ENCODE data around the gene MCM9. TPM values are rescaled to one million over a fixed set of nuclear protein-coding genes. Genes with fewer than 3 reads are reported as not detected.

Gene MCM9
- total and polyA plus RNA-seq, 2 donors (not counting 1 experiment from before 2014, with no cell fraction given), result 1.2 to 9.6 TPM

GRCh38 chr6:118859517-118860064, 75.4 kb downstream of the MCM9 start:
- Histone ChIP-seq H3K36me3 (ENCODE audit: control insufficient read depth, insufficient read depth, low read length) (no peaks in the 10 kb centered on the region), H4K20me1 (ENCODE audit: control insufficient read depth, extremely low read depth, insufficient read depth, low read length) (no peaks in the 10 kb centered on the region), H2AFZ (ENCODE audit: low read length) (no peak overlapping the region), H3K4me1 (ENCODE audit: control insufficient read depth, extremely low read depth, insufficient read depth, low read length) (no peaks in the 10 kb centered on the region), H3K9me3 (ENCODE audit: control insufficient read depth, insufficient read depth, low read depth, low read length) (no peaks in the 10 kb centered on the region), H3K4me3 (replicated peaks in 1 of 4; ENCODE audit: control extremely low read depth in 1 of 4, insufficient read depth in 1 of 4, low read depth in 3 of 4, low read length in 4 of 4) (no peak overlapping the region), H3K27me3 (ENCODE audit: control insufficient read depth, insufficient read depth, low read length) (no peaks in the 10 kb centered on the region), H3K79me2 (ENCODE audit: control insufficient read depth, insufficient read depth, low read length) (no peaks in the 10 kb centered on the region), H3K4me2 (ENCODE audit: extremely low read depth, insufficient read depth, low read length) (no peak overlapping the region), H3K9ac (ENCODE audit: insufficient read depth, low read length) (no peak overlapping the region), H3K27ac (ENCODE audit: insufficient read depth, low read length) (no peak overlapping the region)
- no peak for TF ChIP-seq EZH2 (IDR thresholded peaks at IDR 0.05; ENCODE audit: low read length, missing control alignments)
- TF ChIP-seq CTCF (conservative IDR thresholded peaks at IDR 0.05 in 1 of 2, IDR thresholded peaks at IDR 0.05 in 1 of 2; ENCODE audit: low read depth in 1 of 2, low read length in 2 of 2), result no peak
- no peak for DNase-seq (ENCODE audit: low read depth in 2 of 2)

- peak in 1 of 2 donors; percentile 18 for DNase-seq (ENCODE audit: low read depth in 2 of 2)
These were observed 78.7 kb downstream of the MCM9 start for GRCh38 chr6:118856301-118856700.

GRCh38 chr6:118853408-118853807, 81.6 kb downstream of the MCM9 start:
- Histone ChIP-seq H2AFZ (ENCODE audit: low read length) (no peak overlapping the region), H4K20me1 (ENCODE audit: control insufficient read depth, extremely low read depth, insufficient read depth, low read length) (no peaks in the 10 kb centered on the region), H3K27ac (ENCODE audit: insufficient read depth, low read length) (no peak overlapping the region), H3K27me3 (ENCODE audit: control insufficient read depth, insufficient read depth, low read length) (no peaks in the 10 kb centered on the region), H3K9me3 (ENCODE audit: control insufficient read depth, insufficient read depth, low read depth, low read length) (no peaks in the 10 kb centered on the region), H3K9ac (ENCODE audit: insufficient read depth, low read length) (no peak overlapping the region), H3K4me3 (replicated peaks in 1 of 4; ENCODE audit: control extremely low read depth in 1 of 4, insufficient read depth in 1 of 4, low read depth in 3 of 4, low read length in 4 of 4) (no peak overlapping the region), H3K79me2 (ENCODE audit: control insufficient read depth, insufficient read depth, low read length) (no peaks in the 10 kb centered on the region), H3K4me1 (ENCODE audit: control insufficient read depth, extremely low read depth, insufficient read depth, low read length) (no peaks in the 10 kb centered on the region), H3K4me2 (ENCODE audit: extremely low read depth, insufficient read depth, low read length) (no peak overlapping the region), H3K36me3 (ENCODE audit: control insufficient read depth, insufficient read depth, low read length) (no peaks in the 10 kb centered on the region)
- no peak for TF ChIP-seq CTCF (conservative IDR thresholded peaks at IDR 0.05 in 1 of 2, IDR thresholded peaks at IDR 0.05 in 1 of 2; ENCODE audit: low read depth in 1 of 2, low read length in 2 of 2)
- DNase-seq (ENCODE audit: low read depth in 2 of 2), result no peak

More at GRCh38 chr6:118856301-118856700, 78.7 kb downstream of the MCM9 start:
- no peak overlapping the region for H3K9ac ChIP-seq (ENCODE audit: insufficient read depth, low read length)
- TF ChIP-seq CTCF (conservative IDR thresholded peaks at IDR 0.05 in 1 of 2, IDR thresholded peaks at IDR 0.05 in 1 of 2; ENCODE audit: low read depth in 1 of 2, low read length in 2 of 2) (no peak), EZH2 (IDR thresholded peaks at IDR 0.05; ENCODE audit: low read length, missing control alignments) (no peak)
- H3K9me3 ChIP-seq (ENCODE audit: control insufficient read depth, insufficient read depth, low read depth, low read length), result no peaks in the 10 kb centered on the region
- H3K27me3 ChIP-seq (ENCODE audit: control insufficient read depth, insufficient read depth, low read length), result no peaks in the 10 kb centered on the region
- no peaks in the 10 kb centered on the region for H3K4me1 ChIP-seq (ENCODE audit: control insufficient read depth, extremely low read depth, insufficient read depth, low read length)
- H3K4me3 ChIP-seq (replicated peaks in 1 of 4; ENCODE audit: control extremely low read depth in 1 of 4, insufficient read depth in 1 of 4, low read depth in 3 of 4, low read length in 4 of 4), result no peak overlapping the region
- H3K4me2 ChIP-seq (ENCODE audit: extremely low read depth, insufficient read depth, low read length), result no peak overlapping the region
- H2AFZ ChIP-seq (ENCODE audit: low read length), result no peak overlapping the region
- no peaks in the 10 kb centered on the region for H3K79me2 ChIP-seq (ENCODE audit: control insufficient read depth, insufficient read depth, low read length)
- H3K27ac ChIP-seq (ENCODE audit: insufficient read depth, low read length), result no peak overlapping the region
- H4K20me1 ChIP-seq (ENCODE audit: control insufficient read depth, extremely low read depth, insufficient read depth, low read length), result no peaks in the 10 kb centered on the region
- no peaks in the 10 kb centered on the region for H3K36me3 ChIP-seq (ENCODE audit: control insufficient read depth, insufficient read depth, low read length)
